RCC 7860 (cell line): Measurements from ENCODE around the gene GSTCD.

ENCODE experiments used
- DNase-seq: peaks from one replicate; pipeline ENCODE4 v3.0.0-alpha.2; 2015; ENCODE audit warnings: low spot score
- FAIRE-seq: peaks from 2 replicates; lab custom pipeline; 2012; peaks lifted over from hg19 to GRCh38; lab: Jason Lieb, UNC

GSTCD gene

GRCh38 chr4:105875233-105875632 lies 166.6 kb downstream of the GSTCD start:
- DNase-seq (no peak), FAIRE-seq (no peak)

GRCh38 chr4:105878668-105879067 lies 170.1 kb downstream of the GSTCD start:
- DNase-seq (no peak), FAIRE-seq (no peak)

GRCh38 chr4:105887508-105887907 lies 178.9 kb downstream of the GSTCD start:
- DNase-seq (no peak), FAIRE-seq (no peak)

- DNase-seq: no peak
- FAIRE-seq: no peak
Measured at GRCh38 chr4:105894660-105895582, 186.3 kb downstream of the GSTCD start, which contains the start of gene NPNT. Gene NPNT, plus strand, starts transcription at chr4:105895471. Its CDS starts 182 bp downstream, at chr4:105895653.

GRCh38 chr4:105895583-105896460 lies 187.2 kb downstream of the GSTCD start:
- no peak for FAIRE-seq
- DNase-seq: no peak

- FAIRE-seq (no peak), DNase-seq (no peak)
Measured at GRCh38 chr4:105896461-105896942, 187.9 kb downstream of the GSTCD start.
